ENCODE results near the gene SPRYD3.

Gene SPRYD3

GRCh38 chr12:53044896-53045695, 34.1 kb downstream of the SPRYD3 start:
- H3K79me2 ChIP-seq (ENCODE audit: low read length): no peaks in the 10 kb centered on the region
- H3K4me2 ChIP-seq (ENCODE audit: low read length): no peak overlapping the region

GRCh38 chr12:53044052-53044581, 35.1 kb downstream of the SPRYD3 start:
- no peak overlapping the region for H3K9ac ChIP-seq (ENCODE audit: low read length)
- H2AFZ ChIP-seq (ENCODE audit: low read depth, low read length): no peak overlapping the region
- H3K79me2 ChIP-seq (ENCODE audit: low read length): no peaks in the 10 kb centered on the region
- peaks cover 9% of the 10 kb centered on the region for H4K20me1 ChIP-seq (ENCODE audit: insufficient read depth, low read length)
- no peak overlapping the region for H3K27ac ChIP-seq (ENCODE audit: low read length)
- H3K27me3 ChIP-seq (ENCODE audit: low read depth, low read length): no peaks in the 10 kb centered on the region
- H3K9me3 ChIP-seq (ENCODE audit: insufficient read depth, low read length): no peaks in the 10 kb centered on the region
- H3K4me1 ChIP-seq (ENCODE audit: low read length): peaks cover 9% of the 10 kb centered on the region; the same call in 1 of the 2 replicates
- TF ChIP-seq EZH2phosphoT487 (IDR thresholded peaks at IDR 0.05; ENCODE audit: low read depth): no peak
- no peak for TF ChIP-seq CTCF (IDR thresholded peaks at IDR 0.05; ENCODE audit: low read depth, low read length)
- H3K36me3 ChIP-seq (replicated peaks; ENCODE audit: low read depth, low read length): peaks cover 15% of the 10 kb centered on the region
- no peak overlapping the region for H3K4me2 ChIP-seq (ENCODE audit: low read length)
- no peak overlapping the region for H3K4me3 ChIP-seq (ENCODE audit: low read length)

More at GRCh38 chr12:53044896-53045695, 34.1 kb downstream of the SPRYD3 start:
- H3K4me1 ChIP-seq (ENCODE audit: low read length): peaks cover 9% of the 10 kb centered on the region; the same call in 1 of the 2 replicates
- H3K9me3 ChIP-seq (ENCODE audit: insufficient read depth, low read length): no peaks in the 10 kb centered on the region
- H3K36me3 ChIP-seq (replicated peaks; ENCODE audit: low read depth, low read length): peaks cover 6% of the 10 kb centered on the region
- TF ChIP-seq CTCF (IDR thresholded peaks at IDR 0.05; ENCODE audit: low read depth, low read length) (no peak), EZH2phosphoT487 (IDR thresholded peaks at IDR 0.05; ENCODE audit: low read depth) (no peak)
- no peak overlapping the region for H3K27ac ChIP-seq (ENCODE audit: low read length)
- no peak overlapping the region for H2AFZ ChIP-seq (ENCODE audit: low read depth, low read length)
- no peak overlapping the region for H3K9ac ChIP-seq (ENCODE audit: low read length)
- no peaks in the 10 kb centered on the region for H3K27me3 ChIP-seq (ENCODE audit: low read depth, low read length)
- no peak overlapping the region for H3K4me3 ChIP-seq (ENCODE audit: low read length)
- H4K20me1 ChIP-seq (ENCODE audit: insufficient read depth, low read length): 0 out of 2 replicates have a peak, but pooled peaks cover 7% of the 10 kb centered on the region

GRCh38 chr12:53042607-53043454, 36.4 kb downstream of the SPRYD3 start:
- Histone ChIP-seq H3K27me3 (ENCODE audit: low read depth, low read length) (no peaks in the 10 kb centered on the region), H2AFZ (ENCODE audit: low read depth, low read length) (no peak overlapping the region), H3K4me1 (ENCODE audit: low read length) (peaks cover 6% of the 10 kb centered on the region; the same call in 1 of the 2 replicates), H4K20me1 (ENCODE audit: insufficient read depth, low read length) (peaks cover 13% of the 10 kb centered on the region), H3K4me2 (ENCODE audit: low read length) (no peak overlapping the region), H3K9me3 (ENCODE audit: insufficient read depth, low read length) (no peaks in the 10 kb centered on the region), H3K36me3 (replicated peaks; ENCODE audit: low read depth, low read length) (peaks cover 25% of the 10 kb centered on the region), H3K79me2 (ENCODE audit: low read length) (no peaks in the 10 kb centered on the region), H3K9ac (ENCODE audit: low read length) (no peak overlapping the region), H3K4me3 (ENCODE audit: low read length) (no peak overlapping the region), H3K27ac (ENCODE audit: low read length) (no peak overlapping the region)
- TF ChIP-seq EZH2phosphoT487 (IDR thresholded peaks at IDR 0.05; ENCODE audit: low read depth): no peak
- no peak for TF ChIP-seq CTCF (IDR thresholded peaks at IDR 0.05; ENCODE audit: low read depth, low read length)

GRCh38 chr12:53039851-53040250, 39.3 kb downstream of the SPRYD3 start:
- Histone ChIP-seq H3K4me3 (ENCODE audit: low read length) (no peak overlapping the region), H4K20me1 (ENCODE audit: insufficient read depth, low read length) (peaks cover 13% of the 10 kb centered on the region), H3K27ac (ENCODE audit: low read length) (no peak overlapping the region), H3K4me1 (ENCODE audit: low read length) (no peaks in the 10 kb centered on the region), H3K9me3 (ENCODE audit: insufficient read depth, low read length) (no peaks in the 10 kb centered on the region), H3K36me3 (replicated peaks; ENCODE audit: low read depth, low read length) (peaks cover 43% of the 10 kb centered on the region), H3K27me3 (ENCODE audit: low read depth, low read length) (no peaks in the 10 kb centered on the region), H3K4me2 (ENCODE audit: low read length) (no peak overlapping the region), H3K79me2 (ENCODE audit: low read length) (no peaks in the 10 kb centered on the region), H2AFZ (ENCODE audit: low read depth, low read length) (no peak overlapping the region), H3K9ac (ENCODE audit: low read length) (no peak overlapping the region)
- TF ChIP-seq CTCF (IDR thresholded peaks at IDR 0.05; ENCODE audit: low read depth, low read length) (no peak), EZH2phosphoT487 (IDR thresholded peaks at IDR 0.05; ENCODE audit: low read depth) (no peak)
